ENCODE measurements around the gene CHST15.

- TF ChIP-seq CTCF (IDR thresholded peaks at IDR 0.05) (no peak), POLR2A (IDR thresholded peaks at IDR 0.05) (no peak)
These were observed 29.4 kb downstream of the CHST15 start for GRCh38 chr10:124063750-124064603.
